ENCODE data around the gene WNT9B.

DNA sequence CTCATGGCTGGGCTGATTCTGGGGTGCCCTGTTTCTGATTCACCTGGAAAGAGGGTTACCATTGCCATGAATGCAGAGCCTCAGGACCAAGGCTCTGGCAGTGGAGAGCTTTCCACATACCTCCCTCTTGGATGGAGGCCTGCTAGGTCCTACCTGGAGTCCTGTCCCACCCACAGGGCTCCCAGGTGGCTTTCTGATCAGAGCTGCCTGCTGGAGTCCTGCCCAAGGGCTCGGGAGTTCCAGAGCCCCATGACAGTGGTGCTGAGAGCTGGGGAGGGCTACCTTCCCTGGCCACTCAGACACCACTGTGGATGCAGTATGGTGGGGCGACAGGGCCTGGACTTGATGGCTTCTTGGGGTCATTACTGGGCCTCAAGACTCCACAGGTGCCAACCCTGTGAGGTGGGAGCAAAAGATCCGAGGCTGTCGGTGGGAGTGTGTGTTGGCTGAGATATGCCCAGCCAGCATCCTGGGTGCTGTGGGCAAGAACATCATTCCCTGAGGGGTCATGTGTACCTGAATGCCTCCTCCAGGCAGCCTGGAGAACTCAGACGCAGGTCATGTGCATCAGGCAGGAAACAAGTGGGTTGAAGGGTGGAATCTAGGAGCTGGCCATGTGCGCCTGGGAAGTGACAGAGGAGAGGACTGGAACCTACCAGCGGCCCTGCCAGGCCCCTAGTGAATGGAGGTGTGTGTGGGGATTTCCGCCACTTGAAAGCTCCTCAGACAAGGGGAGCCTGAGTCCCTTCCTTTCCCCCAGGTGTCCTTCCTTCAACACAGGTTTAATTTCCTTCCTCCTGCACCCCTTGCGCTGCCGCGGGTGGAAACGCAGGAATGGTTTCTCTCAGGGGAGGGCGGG lies 30.6 kb upstream of the WNT9B start:
- TF ChIP-seq, protein P1, sequence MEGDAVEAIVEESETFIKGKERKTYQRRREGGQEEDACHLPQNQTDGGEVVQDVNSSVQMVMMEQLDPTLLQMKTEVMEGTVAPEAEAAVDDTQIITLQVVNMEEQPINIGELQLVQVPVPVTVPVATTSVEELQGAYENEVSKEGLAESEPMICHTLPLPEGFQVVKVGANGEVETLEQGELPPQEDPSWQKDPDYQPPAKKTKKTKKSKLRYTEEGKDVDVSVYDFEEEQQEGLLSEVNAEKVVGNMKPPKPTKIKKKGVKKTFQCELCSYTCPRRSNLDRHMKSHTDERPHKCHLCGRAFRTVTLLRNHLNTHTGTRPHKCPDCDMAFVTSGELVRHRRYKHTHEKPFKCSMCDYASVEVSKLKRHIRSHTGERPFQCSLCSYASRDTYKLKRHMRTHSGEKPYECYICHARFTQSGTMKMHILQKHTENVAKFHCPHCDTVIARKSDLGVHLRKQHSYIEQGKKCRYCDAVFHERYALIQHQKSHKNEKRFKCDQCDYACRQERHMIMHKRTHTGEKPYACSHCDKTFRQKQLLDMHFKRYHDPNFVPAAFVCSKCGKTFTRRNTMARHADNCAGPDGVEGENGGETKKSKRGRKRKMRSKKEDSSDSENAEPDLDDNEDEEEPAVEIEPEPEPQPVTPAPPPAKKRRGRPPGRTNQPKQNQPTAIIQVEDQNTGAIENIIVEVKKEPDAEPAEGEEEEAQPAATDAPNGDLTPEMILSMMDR (IDR thresholded peaks at IDR 0.05), result no peak
- TF ChIP-seq POLR2A (IDR thresholded peaks at IDR 0.05), result no peak
